Activated CD4-positive, alpha-beta memory T cell treated with anti-CD3 and anti-CD28 coated beads for 36 hours (primary cell): ENCODE results near the gene USP34. TPM values are rescaled to one million over a fixed set of nuclear protein-coding genes. Genes with fewer than 3 reads are reported as not detected.
A peak's percentile ranks its signal among the peaks of the same experiment; 100 is the strongest.
"Not testable (repeated sequence)": the region's sequence is repeated elsewhere in the genome, so short reads cannot be mapped to it uniquely, and the experiment has no call there.

Experiments
- CTCF ChIA-PET: fragments of 350-600 bp; sonication (Branson Sonifier 250); formaldehyde crosslinking; loops from one replicate; lab custom pipeline; 2021; ENCODE audit warnings: antibody characterized with exemption, inconsistent platforms; lab: Charles Lee
- POLR2A ChIA-PET: fragments of 350-600 bp; sonication (Branson Sonifier 250); formaldehyde crosslinking; loops from one replicate; lab custom pipeline; 2021; ENCODE audit warnings: antibody characterized with exemption; lab: Charles Lee
- DNase-seq: peaks from one replicate; pipeline ENCODE4 v3.0.0-alpha.2; 2020
- H3K27ac Mint-ChIP-seq: one replicate; pipeline ENCODE4 v1.8.0; 2021; ENCODE audit warnings: mixed read lengths
- H3K27me3 Mint-ChIP-seq: one replicate; pipeline ENCODE4 v1.8.0; 2021; ENCODE audit warnings: mixed read lengths
- H3K36me3 Mint-ChIP-seq: one replicate; pipeline ENCODE4 v1.8.0; 2021; ENCODE audit warnings: mixed read lengths
- H3K4me1 Mint-ChIP-seq: one replicate; pipeline ENCODE4 v1.8.0; 2021; ENCODE audit warnings: low read depth, mixed read lengths
- H3K4me3 Mint-ChIP-seq: one replicate; pipeline ENCODE4 v1.8.0; 2021; ENCODE audit warnings: mild to moderate bottlenecking, mixed read lengths
- H3K9me3 Mint-ChIP-seq: one replicate; pipeline ENCODE4 v1.8.0; 2021; ENCODE audit warnings: mixed read lengths
- intact Hi-C: fragments of 100-400 bp; cut with micrococcal nuclease; formaldehyde crosslinking; loops from one replicate; pipeline ENCODE4 v1.15.1; 2023
- total RNA-seq, 2 experiments: library from RNA; stranded (reverse); gene quantifications; one replicate each; pipeline ENCODE4 v1.2.3, GENCODE V29; 2021

USP34 gene
- total RNA-seq, 2 experiments from 2014 or later: 61.1 to 69.4 TPM

DNA sequence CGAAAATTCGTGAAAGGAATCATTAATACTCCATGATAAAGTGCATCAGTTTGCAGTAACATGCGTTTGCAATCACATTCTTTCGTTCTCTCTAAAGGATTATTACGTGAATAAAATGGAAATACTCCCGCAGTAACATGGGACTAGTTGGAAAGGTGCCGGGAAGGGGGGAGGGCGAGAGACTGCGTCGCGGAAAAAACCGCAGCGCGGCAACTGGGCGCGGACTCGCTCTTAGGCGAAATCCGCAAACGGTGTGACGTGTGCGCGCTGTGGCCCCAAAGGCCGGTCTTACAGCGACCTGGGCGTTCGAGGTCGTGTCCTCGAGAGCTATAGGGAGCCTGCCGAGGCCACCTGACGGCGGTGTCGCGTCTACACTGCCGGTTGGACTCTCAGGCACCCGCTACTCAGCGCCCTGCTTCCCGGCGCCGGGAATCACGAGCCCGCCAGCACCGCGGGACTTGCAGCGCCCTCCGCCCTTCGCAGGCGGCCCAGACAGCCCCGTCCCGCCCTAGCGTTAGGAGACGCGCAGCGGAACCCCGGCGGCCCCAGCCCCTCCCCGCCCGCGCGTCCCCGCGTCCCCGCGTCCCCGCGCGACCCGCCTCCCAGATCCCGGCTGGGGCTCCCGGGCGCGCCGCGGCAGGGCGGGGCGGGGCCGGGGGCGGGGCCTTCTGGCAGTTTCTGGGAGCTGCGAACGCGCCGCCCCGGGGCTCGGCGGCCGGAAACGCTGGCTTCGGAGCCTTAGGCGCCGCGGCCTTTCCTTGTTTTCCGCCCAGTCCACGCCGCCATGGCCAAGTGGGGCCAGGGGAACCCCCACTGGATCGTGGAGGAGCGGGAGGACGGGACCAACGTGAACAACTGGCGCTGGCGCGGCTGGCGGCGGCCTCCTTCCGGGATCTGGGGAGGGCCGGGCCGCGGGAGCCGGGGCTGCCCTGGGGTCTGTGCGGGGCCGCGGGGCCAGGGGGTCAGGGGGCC is 293.8 kb downstream of the USP34 start:
- Mint-ChIP-seq H3K36me3 (peaks cover 27% of the 10 kb centered on the region), H3K9me3 (no peaks in the 10 kb centered on the region), H3K27ac (peak overlapping the region; percentile 94), H3K4me1 (peaks cover 47% of the 10 kb centered on the region), H3K27me3 (no peaks in the 10 kb centered on the region), H3K4me3 (peak overlapping the region; percentile 89)
- CTCF ChIA-PET: interaction anchor here (0.9 to 1.6 kb wide), 3 partner anchors 32 to 358 kb away, joined by 3 to 5 read pairs (median 4); no protein-coding TSS in a partner anchor
- peak; percentile 95 for DNase-seq
- POLR2A ChIA-PET: interaction anchor here (0.9 to 3.7 kb wide), 9 partner anchors 12 to 421 kb away, joined by 3 to 16 read pairs (median 3); partner anchors contain the start of genes PAPOLG and XPO1
- intact Hi-C loops: loop anchor here (1.0 to 5.0 kb wide), 8 partner anchors 32 to 420 kb away; partner anchors contain the start of genes PAPOLG, PUS10, SANBR and USP34

GRCh38 chr2:61175036-61175435 is 295.9 kb downstream of the USP34 start:
- POLR2A ChIA-PET: no interaction called here
- H3K27me3 Mint-ChIP-seq: no peaks in the 10 kb centered on the region
- no peaks in the 10 kb centered on the region for H3K9me3 Mint-ChIP-seq
- H3K4me1 Mint-ChIP-seq: peaks cover 27% of the 10 kb centered on the region
- intact Hi-C loops: loop anchor here (5.0 kb wide), 1 partner anchor 358 kb away; no protein-coding TSS in a partner anchor
- CTCF ChIA-PET: no interaction called here
- peaks cover 10% of the 10 kb centered on the region for H3K36me3 Mint-ChIP-seq
- no peak overlapping the region for H3K27ac Mint-ChIP-seq
- no peak overlapping the region for H3K4me3 Mint-ChIP-seq
- DNase-seq: no peak

GRCh38 chr2:61173116-61173515 is 297.8 kb downstream of the USP34 start:
- Mint-ChIP-seq H3K27ac (no peak overlapping the region), H3K4me3 (no peak overlapping the region), H3K27me3 (no peaks in the 10 kb centered on the region), H3K36me3 (peaks cover 3% of the 10 kb centered on the region), H3K4me1 (peaks cover 8% of the 10 kb centered on the region), H3K9me3 (no peaks in the 10 kb centered on the region)
- intact Hi-C loops: no loop called here
- CTCF ChIA-PET: no interaction called here
- POLR2A ChIA-PET: no interaction called here
- DNase-seq: no peak

- POLR2A ChIA-PET: no interaction called here
- Mint-ChIP-seq H3K4me3 (no peak overlapping the region), H3K36me3 (peaks cover 3% of the 10 kb centered on the region), H3K4me1 (peaks cover 8% of the 10 kb centered on the region), H3K27me3 (no peaks in the 10 kb centered on the region), H3K9me3 (no peaks in the 10 kb centered on the region), H3K27ac (no peak overlapping the region)
- CTCF ChIA-PET: no interaction called here
- intact Hi-C loops: no loop called here
- DNase-seq: no peak
These were observed 298.2 kb downstream of the USP34 start for GRCh38 chr2:61172671-61173070.

DNA sequence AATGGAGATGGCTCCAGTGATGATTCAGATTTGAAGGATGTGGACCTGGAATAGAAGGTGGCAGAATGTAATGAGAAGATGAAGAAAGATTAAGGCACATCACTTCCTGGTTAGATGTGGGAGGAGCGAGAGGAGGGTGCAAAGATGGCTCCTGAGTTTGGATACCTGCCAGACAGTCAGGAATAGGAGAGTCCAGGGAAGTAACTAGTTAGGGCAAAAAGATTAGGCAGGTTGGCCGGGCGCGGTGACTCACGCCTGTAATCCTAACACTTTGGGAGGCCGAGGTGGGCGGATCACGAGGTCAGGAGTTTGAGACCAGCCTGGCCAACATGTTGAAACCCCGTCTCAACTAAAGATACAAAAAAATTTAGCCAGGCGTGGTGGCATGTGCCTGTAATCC is 303.3 kb downstream of the USP34 start:
- H3K36me3 Mint-ChIP-seq: peaks cover 27% of the 10 kb centered on the region
- no peak for DNase-seq
- intact Hi-C loops: no loop called here
- H3K9me3 Mint-ChIP-seq: no peaks in the 10 kb centered on the region
- no peaks in the 10 kb centered on the region for H3K27me3 Mint-ChIP-seq
- no peak overlapping the region for H3K4me3 Mint-ChIP-seq
- H3K4me1 Mint-ChIP-seq: no peaks in the 10 kb centered on the region
- ChIA-PET POLR2A (interaction anchor here (0.6 kb wide), 1 partner anchor 1306 kb away, joined by 3 read pairs; no protein-coding TSS in a partner anchor), CTCF (no interaction called here)
- no peak overlapping the region for H3K27ac Mint-ChIP-seq

DNA sequence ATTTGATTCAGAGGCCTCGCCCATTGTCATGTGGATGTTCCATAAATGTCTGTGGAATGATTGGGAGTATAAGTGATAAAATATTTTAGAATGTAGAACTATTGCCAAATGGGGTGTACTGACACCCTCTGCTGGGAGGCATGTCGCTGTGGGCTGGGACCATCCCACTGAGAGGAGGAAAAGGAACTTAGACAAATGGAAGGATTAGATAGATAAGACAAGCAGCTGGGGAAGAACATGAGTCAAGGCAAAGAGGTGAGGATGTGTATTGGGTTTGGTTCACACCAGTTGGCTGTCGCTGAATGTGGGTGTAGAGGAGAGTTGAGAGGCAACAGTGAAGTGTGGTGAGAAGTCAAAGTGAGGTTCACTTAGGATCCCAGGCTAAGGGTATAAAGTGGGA is 304.9 kb downstream of the USP34 start:
- Mint-ChIP-seq H3K27ac (no peak overlapping the region), H3K27me3 (no peaks in the 10 kb centered on the region), H3K9me3 (no peaks in the 10 kb centered on the region), H3K4me1 (no peaks in the 10 kb centered on the region), H3K4me3 (no peak overlapping the region), H3K36me3 (peaks cover 27% of the 10 kb centered on the region)
- DNase-seq: no peak
- intact Hi-C loops: no loop called here
- CTCF ChIA-PET: interaction anchor here (1.0 kb wide), 1 partner anchor 21 kb away, joined by 4 read pairs; no protein-coding TSS in a partner anchor
- POLR2A ChIA-PET: no interaction called here

GRCh38 chr2:61165082-61165481 is 305.8 kb downstream of the USP34 start:
- H3K9me3 Mint-ChIP-seq, intact Hi-C loops, H3K27me3 Mint-ChIP-seq, H3K27ac Mint-ChIP-seq, H3K4me1 Mint-ChIP-seq, DNase-seq, H3K4me3 Mint-ChIP-seq, POLR2A ChIA-PET: not testable (repeated sequence)
- H3K36me3 Mint-ChIP-seq: peaks cover 27% of the 10 kb centered on the region
- CTCF ChIA-PET: interaction anchor here (1.0 kb wide), 1 partner anchor 20 kb away, joined by 4 read pairs; no protein-coding TSS in a partner anchor

GRCh38 chr2:61162721-61163120 is 308.2 kb downstream of the USP34 start:
- Mint-ChIP-seq H3K27me3 (no peaks in the 10 kb centered on the region), H3K4me3 (no peak overlapping the region), H3K27ac (no peak overlapping the region), H3K9me3 (peaks cover 9% of the 10 kb centered on the region), H3K4me1 (no peaks in the 10 kb centered on the region), H3K36me3 (peaks cover 37% of the 10 kb centered on the region)
- ChIA-PET CTCF (no interaction called here), POLR2A (no interaction called here)
- DNase-seq: no peak
- intact Hi-C loops: no loop called here

DNA sequence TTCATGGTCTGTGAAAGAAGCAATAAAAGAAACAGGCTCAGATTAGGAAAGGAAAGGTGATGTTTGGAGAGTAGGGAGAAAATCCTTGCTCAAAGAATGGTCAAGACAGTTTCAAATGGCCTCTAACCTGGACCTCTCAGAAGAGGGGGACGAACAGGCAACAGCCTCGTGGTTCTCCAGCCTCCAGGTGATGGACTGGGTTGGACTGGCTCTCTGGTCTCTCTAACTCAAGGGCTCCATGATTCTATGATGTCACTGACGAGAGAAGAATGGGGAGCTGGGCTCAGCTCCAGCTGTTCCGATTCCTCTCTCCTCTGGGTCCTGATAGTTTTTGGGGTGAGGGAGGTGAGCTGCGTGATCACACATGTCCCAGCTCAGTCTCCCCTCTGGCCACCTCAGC is 309.0 kb downstream of the USP34 start, which contains the start of gene C2orf74:
TSS of gene C2orf74 (plus strand) at position 301 of the 400 bp plus-strand sequence. CDS start 327 bp downstream, outside the sequence.
- ChIA-PET POLR2A (no interaction called here), CTCF (no interaction called here)
- Mint-ChIP-seq H3K4me3 (no peak within 1 kb of the TSS), H3K4me1 (no peaks in the 10 kb centered on the region), H3K36me3 (peaks cover 40% of the 10 kb centered on the region), H3K9me3 (peaks cover 9% of the 10 kb centered on the region), H3K27me3 (no peaks in the 10 kb centered on the region), H3K27ac (no peak within 1 kb of the TSS)
- intact Hi-C loops: no loop called here
- no peak for DNase-seq

- Mint-ChIP-seq H3K4me1 (no peaks in the 10 kb centered on the region), H3K36me3 (peaks cover 28% of the 10 kb centered on the region), H3K27me3 (no peaks in the 10 kb centered on the region), H3K27ac (no peak overlapping the region), H3K4me3 (no peak overlapping the region), H3K9me3 (peaks cover 9% of the 10 kb centered on the region)
- no peak for DNase-seq
- POLR2A ChIA-PET: no interaction called here
- intact Hi-C loops: no loop called here
- CTCF ChIA-PET: no interaction called here
These were observed 312.4 kb downstream of the USP34 start for GRCh38 chr2:61158356-61158955.

GRCh38 chr2:61157371-61158003 is 313.4 kb downstream of the USP34 start:
- Mint-ChIP-seq H3K4me3 (no peak overlapping the region), H3K4me1 (no peaks in the 10 kb centered on the region), H3K27me3 (no peaks in the 10 kb centered on the region), H3K9me3 (peaks cover 9% of the 10 kb centered on the region), H3K27ac (no peak overlapping the region), H3K36me3 (peaks cover 24% of the 10 kb centered on the region)
- POLR2A ChIA-PET: no interaction called here
- DNase-seq: no peak
- intact Hi-C loops: no loop called here
- CTCF ChIA-PET: no interaction called here
